NCI-H2196 treated with DMSO at 0.1 percent for 48 hours (cell line): ENCODE results near the gene ARHGEF28.

Experiments
- DNase-seq: peaks from one replicate; lab custom pipeline; 2025; ENCODE audit not compliant: unreplicated experiment; lab: John Stamatoyannopoulos, UW

The ARHGEF28 gene

DNA sequence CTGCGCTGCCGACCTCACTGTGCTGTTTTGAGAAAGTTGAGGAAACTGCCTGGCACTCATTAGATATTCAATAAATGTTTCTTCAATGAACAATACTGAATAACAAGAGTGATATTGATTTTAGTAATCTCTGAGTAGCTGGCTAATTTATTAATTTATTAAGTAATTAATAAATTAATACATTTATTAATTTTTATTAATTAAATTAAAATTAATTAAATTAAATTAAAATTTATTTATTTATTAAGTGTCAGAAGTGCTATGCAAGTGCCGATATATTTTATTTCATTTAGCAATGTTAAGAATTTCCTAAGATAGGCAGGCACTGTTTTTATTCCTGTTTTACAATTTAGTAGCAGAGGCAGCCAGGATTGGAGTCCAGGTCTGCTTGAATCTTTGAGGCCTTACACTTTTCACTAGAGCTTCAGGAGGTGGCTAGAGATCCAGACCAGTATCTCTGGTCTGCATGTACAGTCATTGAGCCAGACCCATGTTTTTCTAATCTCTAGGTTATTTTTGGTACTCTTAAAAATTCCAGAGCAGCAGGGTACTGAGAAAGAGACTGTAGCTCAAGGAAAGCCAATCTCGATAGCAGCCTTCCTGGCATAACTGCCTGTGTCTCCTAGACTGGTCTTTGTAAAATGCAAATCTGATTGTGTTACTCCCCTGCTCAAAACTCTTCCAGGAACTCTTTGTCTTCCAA is 109.2 kb downstream of the ARHGEF28 start:
- DNase-seq: no peak

DNA sequence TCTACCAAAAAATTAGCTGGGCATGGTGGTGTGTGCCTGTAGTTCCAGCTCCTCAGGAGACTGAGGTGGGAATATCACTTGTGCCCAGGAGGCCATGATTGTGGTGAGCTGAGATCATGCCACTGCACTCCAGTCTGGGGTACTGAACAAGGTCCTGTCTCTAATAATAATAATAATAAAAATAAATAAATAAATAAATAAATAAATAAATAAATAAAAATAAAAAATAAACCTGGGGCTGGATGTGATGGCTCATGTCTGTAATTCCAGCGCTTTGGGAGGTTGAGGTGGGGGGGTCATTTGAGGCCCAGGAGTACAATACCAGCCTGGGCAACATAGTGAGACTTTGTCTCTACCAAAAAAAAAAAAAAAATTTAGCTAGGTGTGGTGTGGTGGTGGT is 113.7 kb downstream of the ARHGEF28 start:
- no peak for DNase-seq

DNA sequence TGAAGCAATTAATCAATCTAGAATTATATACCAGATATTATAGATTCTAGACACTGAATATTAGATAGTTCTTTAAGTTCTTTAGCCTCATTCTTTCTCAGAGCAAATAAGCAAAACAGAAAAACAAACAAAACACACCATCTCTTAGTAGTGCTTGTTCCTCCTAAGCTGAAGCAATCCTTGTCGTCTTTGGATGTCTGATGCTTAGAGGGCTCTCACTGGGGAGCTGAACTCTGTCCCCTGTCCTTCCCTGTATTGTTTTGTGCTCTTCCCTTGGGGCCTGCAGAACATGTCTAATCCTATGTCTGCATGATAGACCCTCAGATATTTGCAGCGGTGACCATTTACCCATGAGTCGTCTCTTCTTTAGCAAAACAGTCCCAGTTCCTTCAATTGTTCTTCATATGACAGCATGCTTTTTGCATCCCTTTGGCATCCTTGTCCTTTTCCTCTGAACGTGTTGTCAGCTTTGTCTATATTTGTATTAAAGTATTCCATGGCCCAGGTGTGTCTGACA is 114.3 kb downstream of the ARHGEF28 start:
- DNase-seq: no peak

DNA sequence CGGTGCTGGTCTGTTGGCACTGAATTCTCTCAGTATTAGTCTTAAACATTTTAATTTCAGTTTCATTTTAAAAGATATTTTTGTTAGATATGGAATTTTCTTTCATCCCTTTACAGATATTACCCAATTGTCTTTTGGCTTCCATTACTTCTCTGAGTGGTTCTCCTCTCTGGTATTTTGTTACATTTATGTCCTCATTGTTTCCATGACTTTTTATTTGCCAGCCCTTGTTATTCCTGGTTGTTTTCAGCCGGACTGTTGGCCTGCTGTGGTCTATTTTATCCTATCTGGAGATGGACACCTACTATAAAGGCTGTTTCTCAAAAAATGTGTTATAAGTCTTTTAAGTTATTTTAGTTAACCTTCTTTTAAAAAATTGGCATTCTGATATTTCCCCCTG is 117.2 kb downstream of the ARHGEF28 start:
- DNase-seq: no peak

DNA sequence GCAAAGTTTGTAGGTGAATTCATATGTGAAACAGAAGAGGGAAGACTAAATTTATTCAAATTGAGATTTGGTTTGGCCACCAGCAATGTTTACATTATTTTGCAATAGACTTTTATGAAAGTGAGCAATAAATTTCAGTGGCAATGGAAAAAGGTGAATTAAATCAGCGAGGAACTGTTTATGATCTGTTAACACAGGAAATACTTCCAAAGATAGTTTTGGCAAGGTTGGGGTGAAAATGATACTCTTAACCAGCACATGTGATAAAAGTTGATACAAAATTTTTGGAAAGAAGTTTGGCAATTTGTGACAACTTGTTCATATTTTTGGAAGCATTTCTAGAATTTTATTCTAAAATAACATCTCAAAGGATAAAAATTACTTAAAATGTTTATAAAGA is 119.8 kb downstream of the ARHGEF28 start:
- no peak for DNase-seq

DNA sequence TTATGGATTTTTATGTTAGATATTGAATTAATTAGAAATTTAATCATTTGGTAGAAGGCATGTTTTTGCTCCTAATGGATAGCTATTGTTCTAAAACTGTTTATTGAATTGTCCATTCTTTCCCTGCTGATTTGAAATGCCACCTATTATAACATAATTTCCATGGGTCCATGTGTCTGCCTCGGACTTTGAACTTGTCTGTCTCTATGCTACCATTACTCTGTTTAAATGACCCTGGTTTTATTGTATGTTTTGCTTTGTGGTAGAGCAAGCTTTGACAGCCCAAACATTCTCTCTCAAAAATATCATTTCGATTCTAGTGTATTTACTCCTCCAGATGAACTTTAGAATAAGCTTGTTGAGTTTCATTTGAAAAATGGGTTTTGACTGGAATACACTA is 120.6 kb downstream of the ARHGEF28 start:
- no peak for DNase-seq

DNA sequence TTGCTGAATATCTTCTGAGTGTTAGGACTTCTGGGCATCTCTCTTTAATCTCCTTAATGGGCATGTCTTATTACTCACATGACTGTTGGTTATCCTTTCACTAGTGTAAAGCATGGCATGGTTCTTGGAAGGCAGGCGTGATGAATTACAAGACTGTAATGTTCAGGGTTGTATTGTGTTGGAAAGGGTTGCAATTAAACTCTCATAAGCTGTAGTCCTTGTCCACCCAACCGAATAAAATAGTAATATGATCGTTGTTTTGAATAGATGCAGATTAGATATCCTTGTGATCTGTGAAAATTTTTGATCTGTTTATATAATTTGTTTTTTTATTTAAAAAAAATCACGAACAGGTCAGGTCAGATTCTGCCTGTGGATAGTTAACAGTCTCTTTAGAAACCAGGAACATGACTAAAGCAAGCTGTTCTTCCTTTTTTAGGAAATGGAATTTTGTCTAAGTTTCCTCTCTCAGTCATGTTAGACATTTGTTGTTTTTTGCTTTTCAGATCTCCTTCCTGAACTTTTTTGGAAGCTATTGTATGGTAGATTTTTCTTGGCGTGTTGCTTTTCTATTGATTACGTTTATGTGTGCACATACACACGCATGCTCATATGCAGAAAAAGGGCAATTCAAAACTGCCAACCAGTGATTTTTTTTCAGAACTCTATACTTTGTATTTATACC is 121.8 kb downstream of the ARHGEF28 start:
- no peak for DNase-seq

DNA sequence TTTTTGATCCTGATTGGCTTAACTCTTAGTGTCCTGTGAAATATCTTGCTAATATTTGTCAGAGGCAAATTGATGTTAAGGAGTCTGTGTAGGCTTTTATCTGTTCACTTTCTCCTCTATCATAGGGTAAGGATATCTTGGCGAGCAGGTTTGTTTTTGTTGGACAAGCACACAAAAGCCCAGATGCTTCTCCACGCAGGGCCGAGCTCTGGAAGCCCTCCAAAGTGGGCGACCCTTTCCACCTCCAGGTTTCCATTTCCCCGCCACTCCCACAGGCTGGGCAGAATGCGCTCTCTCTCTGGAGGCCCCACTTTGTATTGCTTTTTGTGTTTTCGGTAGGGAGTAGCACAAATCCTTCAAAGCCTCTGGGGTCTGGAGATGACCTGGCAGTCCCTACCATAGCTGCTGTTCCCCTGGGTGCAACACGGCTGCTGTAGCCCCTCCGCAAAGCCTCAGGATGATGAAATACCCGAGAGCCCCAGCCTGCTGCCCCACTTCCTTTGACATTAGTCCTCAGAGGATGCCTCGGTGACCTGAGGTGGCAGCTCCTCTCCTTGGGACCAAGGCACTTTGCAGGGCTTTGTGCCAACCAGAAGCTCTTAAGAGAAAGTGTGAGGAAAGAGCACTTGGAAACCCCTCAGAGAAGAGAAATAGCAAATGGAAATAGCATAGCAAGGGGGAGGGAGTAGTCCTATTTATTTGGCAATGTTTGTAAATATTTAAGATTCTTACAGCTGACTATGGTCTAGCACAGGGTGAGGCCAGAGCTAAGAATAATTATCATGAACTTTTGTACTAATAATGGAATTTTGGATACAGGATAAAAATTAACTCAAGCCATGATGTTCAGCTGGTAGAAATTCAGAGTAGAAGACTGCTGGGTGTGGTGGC is 122.8 kb downstream of the ARHGEF28 start:
- no peak for DNase-seq

DNA sequence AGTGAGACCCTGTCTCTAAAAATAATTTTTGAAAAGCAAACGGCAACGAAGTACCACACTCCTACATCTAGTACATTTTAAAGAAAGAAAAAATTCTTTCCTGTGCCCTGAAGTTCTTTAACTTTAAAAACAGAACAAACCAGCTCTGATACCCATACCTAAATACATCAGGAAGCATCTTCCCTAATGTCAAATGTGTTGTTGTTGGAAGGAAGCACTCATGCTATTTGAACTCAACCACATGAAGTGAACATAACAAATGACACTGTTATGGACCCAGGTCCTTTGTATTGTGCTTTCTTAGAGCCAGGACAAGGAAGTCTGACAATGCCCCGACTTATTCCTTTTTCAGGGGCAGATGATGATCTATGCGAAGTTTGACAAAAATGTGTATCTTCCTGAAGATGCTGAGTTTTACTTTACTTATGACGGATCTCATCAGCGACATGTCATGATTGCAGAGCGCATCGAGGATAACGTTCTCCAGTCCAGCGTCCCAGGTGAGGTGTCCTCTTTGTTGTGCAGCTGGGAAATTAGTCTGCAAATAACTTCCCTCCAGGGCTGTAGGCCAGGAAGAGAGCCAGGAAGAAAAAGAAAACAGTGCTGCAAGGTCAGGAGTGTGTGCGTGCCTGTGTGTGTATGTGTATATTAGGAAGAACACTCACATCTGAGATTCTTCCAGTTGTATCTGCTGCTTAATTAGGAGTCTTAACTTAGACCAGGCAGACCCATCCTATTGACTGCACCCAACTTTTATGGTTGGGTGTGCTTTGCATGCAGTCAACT is 123.7 kb downstream of the ARHGEF28 start:
- no peak for DNase-seq

DNA sequence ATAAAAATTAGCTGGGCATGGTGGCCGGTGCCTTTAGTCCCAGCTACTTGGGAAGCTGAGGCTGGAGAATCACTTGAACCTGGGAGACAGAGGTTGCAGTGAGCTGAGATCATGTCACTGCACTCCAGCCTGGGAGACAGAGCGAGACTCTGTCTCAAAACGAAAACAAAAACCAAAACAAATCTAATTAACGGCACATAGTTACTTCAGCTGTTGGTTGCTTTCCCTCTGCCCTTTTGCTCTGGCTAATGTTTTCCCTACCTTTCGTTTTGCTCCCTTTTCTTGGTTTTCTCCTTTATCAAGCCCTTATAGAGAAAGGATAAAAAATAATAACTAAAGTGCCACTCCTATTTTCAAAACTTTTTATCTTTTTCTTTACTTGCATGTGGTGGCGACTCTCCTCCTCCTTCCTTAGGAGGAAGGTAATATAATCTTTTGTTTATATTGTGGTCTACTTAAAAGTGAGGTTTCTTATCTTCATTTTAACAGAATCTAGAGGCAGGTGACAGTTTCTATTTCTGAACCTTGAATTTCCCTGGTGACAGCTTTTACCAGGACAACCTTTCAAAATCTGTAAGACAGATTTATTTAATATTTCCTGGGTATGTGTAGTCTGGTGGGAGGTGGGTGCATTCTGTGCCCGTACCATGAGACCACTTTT is 125.4 kb downstream of the ARHGEF28 start:
- DNase-seq: no peak

DNA sequence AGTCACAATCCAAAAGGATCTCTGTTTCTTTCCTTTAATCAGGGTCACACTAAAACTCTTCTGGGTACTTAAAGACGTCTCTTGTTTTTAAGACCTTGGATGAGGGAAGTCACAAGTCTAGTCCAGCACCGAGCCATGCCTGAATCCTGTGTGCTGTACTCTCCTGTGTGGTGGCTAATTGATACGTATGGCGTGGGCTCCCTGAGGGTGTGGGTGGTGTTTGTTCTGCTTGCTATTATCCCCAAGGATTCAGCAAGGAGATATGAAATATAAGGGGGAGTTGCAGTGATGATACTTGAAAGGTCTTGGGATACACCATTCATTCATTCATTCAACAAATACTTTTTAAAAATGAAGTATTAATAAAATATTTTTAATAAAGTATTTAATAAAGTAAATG is 128.3 kb downstream of the ARHGEF28 start:
- DNase-seq: no peak

DNA sequence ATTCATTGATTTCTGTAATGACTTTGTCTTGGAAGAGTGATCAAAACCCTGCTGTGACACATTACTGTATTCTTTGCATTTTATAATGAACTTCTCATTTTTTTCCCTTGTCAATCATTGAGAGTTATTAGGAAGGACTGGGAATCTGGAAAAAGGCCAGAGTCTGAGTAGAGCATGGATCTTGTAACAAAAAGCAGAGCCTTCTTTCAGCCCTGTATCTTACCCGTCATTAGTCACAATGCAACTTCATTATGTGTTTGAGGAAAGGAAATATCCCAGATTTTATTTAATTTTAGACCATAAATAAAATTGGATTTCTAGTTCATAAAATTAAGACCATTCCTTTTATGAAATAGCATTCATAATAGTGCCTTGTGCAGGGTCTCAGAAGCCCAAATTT is 131.4 kb downstream of the ARHGEF28 start:
- no peak for DNase-seq

DNA sequence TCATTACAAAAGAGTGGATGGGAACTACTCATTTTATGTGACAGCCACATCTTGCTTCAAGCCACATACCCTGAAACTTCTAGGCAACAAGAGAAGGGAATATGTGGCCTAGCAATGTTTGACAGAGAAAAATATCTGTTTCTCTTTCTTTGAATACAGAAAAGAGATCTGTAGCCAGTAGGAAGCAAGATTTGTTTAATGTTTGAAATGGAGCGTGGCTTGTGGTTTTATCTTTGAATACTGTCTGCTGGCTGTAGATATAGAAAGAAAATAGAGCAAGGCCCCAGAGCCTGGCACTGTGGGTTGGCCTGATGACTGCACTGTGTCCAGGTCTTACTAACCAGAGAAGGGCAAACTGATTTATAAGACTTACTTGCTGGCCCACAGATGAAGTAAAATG is 133.8 kb downstream of the ARHGEF28 start:
- DNase-seq: no peak

DNA sequence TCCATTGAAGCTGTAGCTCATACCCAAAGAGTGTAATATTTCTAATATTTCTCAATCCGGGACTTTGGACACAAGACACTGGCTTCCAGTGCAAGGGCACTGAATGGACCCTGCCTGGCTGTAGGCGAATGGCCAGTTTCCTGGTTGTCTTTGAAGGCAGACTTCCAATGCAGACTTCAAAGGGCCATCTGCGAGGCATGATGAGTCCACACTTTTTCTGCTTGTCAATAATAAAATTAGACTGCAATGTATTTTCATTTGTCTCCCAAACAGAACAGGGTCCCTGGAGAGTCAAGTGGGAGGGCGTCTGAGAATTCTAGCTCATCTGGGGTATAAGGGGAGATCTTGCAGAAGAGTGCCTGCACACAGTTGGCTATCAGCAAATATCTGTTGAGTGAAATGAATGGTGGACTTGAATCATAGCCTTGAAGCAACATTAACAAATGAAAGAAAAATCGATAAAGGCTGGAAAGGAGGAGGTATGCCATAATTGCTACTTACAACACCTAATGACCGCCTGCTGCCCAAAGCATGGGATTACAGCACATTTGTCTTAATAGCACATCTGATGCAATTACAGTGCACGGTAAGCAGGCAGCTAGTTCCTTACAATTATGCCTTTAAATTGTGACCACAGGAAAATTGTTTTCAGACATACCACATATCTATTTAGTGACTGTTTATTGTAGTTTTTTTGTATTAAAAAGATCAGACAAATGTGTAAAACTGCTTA is 137.5 kb downstream of the ARHGEF28 start:
- DNase-seq: no peak

DNA sequence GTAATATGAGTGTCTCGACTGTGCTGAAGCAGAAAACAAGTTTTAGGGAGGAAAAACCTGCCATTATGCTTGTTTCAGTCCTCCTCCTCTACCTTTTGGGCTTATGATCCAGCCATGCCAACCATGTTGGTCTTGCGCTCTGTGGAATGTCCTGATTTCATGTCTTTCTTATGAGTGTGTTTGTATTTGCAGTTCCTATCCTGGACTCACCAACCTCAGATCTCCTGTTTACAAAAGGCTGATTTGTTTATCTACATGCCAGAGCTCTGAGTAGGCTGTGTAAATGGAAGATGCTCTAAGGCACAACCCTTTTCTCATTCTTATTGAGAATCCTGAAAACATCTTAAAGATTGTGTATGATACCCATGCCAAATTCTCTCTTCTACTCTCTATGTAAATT is 138.6 kb downstream of the ARHGEF28 start:
- DNase-seq: no peak

DNA sequence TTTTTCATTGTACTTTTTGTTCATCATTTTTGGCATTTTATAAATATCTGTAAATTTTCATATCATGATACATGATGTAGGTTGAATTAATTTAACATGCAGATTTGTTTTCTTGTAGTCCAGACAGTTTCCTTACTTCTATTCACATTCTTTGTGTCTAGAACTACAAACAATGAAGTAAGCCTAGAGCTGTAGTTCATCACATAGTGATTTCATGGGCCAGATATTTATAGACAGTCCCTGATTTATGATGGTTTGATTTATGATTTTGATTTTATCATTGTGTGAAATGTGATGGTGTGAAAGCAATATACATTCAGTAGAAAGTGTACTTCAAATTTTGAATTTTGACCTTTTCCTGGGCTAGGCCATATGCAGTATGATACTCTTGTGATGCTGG is 139.0 kb downstream of the ARHGEF28 start:
- no peak for DNase-seq

DNA sequence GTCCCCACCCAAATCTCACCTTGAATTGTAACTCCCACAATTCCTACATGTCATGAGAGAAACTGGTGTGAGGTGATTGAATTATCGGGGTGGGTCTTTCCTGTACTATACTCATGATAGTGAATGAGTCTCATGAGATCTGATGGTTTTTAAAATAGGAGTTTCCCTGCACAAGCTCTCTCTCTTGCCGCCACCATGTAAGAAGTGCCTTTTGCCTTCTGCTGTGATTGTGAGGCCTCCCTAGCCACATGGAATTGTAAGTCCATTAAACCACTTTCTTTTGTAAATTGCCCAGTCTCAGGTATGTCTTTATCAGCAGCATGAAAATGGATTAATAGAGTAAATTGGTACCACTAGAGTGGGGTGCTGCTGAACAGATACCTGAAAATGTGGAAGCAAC is 140.9 kb downstream of the ARHGEF28 start:
- DNase-seq: no peak

DNA sequence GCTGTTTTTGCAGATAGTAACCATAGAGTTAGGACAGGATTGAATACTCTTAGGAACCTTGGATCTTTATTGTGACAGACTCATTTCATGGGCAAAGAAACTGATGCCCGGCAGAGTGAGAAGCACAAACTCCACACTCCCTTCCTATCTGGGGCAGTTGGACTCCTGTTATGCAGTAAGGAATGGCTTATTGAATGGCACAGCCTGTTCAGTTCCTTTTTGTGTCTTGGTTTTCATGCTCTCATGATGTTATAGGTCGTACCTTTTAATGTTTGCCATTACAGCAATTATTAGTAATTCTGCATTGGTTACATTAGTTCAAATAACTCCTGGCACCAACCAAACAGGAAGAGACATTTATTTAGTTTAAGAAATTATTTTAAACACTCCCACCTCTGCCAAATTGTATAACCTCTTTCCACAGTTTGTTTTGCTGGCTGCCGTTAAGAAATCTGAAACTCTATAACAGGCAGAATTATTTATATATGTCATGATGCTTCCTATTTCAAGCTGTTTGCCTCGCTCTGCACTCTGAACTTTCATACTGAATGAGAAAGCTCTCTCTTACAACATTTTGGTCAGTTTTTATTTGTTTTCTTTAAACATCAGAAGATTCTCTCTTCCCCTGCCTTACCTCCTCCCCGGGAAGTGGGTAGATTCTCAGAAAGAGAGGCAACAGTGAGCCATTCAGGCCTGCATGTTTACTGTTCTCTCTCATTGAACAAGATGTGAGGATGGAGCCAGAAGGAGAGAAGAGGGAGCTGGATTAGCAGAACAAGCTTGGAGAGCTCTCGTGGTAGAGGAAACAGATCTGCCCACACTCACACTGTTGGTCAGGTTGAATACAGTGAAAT is 144.4 kb downstream of the ARHGEF28 start:
- no peak for DNase-seq

DNA sequence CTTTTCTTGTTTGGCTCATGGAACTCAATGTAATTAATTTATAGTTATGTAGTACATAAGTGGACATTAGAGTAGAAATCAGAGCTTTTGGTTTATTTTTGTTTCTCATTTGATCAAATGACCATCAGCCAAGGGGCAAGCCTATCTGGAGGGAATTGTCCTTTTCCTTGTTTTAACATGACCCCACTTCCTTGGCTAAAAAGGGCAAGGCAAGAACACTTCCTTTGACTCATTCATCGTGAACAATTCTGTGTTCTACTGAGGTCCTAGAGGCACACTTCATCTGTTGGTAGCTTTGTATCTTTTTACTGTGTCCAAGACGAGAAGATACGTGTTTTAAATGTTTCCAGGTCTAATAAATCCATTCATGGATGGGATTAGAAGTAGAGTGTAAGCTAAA is 148.9 kb downstream of the ARHGEF28 start:
- no peak for DNase-seq
